Naive thymus-derived CD4-positive, alpha-beta T cell (primary cell): ENCODE data around the gene SLC4A1. TPM values are rescaled to one million over a fixed set of nuclear protein-coding genes. Genes with fewer than 3 reads are reported as not detected.

ENCODE experiments used
- ATAC-seq: fragments of 150-1000 bp; cut with Tn5 transposase; 2 replicates; pipeline ENCODE4 v1.10.0; 2021; ENCODE audit warnings: mild to moderate bottlenecking, moderate library complexity
- CTCF ChIA-PET: fragments of 350-600 bp; sonication (Branson Sonifier 250); formaldehyde crosslinking; loops from one replicate; lab custom pipeline; 2021; ENCODE audit warnings: antibody characterized with exemption; lab: Charles Lee
- POLR2A ChIA-PET: fragments of 350-600 bp; sonication (Branson Sonifier 250); formaldehyde crosslinking; loops from one replicate; lab custom pipeline; 2021; ENCODE audit warnings: antibody characterized with exemption, inconsistent platforms; lab: Charles Lee
- DNase-seq, 9 donors: peaks; one replicate each; pipeline versions ENCODE4 v3.0.0 to v3.0.0-alpha.2; 2020 to 2022; ENCODE audit warnings: mixed read lengths in 1 of 9
- H3K27ac ChIP-seq: one replicate; pipeline ENCODE4 v1.7.0; 2013; ENCODE audit warnings: mild to moderate bottlenecking, low read depth, low read length, moderate library complexity
- H3K27me3 ChIP-seq, 2 donors: one replicate each; pipeline ENCODE4 v1.7.0; 2013; ENCODE audit warnings: low read length in 2 of 2, mild to moderate bottlenecking in 2 of 2, moderate library complexity in 2 of 2; ENCODE audit not compliant: control insufficient read depth in 2 of 2, insufficient read depth in 2 of 2
- H3K36me3 ChIP-seq, 3 experiments: 1 replicate in 2 of 3; 2 replicates in 1 of 3; pipeline ENCODE4 v1.7.0; 2013; ENCODE audit warnings: low read length in 3 of 3, mild to moderate bottlenecking in 3 of 3, moderate library complexity in 1 of 3; ENCODE audit not compliant: insufficient read depth in 3 of 3, control insufficient read depth in 2 of 3
- H3K4me1 ChIP-seq, 2 donors: one replicate each; pipeline ENCODE4 v1.7.0; 2013; ENCODE audit warnings: low read length in 2 of 2, mild to moderate bottlenecking in 2 of 2, moderate library complexity in 1 of 2; ENCODE audit not compliant: control insufficient read depth in 2 of 2, insufficient read depth in 2 of 2
- H3K4me3 ChIP-seq: 2 replicates; pipeline ENCODE4 v1.7.0; 2013; ENCODE audit warnings: mild to moderate bottlenecking, low read length
- H3K9me3 ChIP-seq, 3 experiments: 1 replicate in 2 of 3; 2 replicates in 1 of 3; pipeline ENCODE4 v1.7.0; 2013; ENCODE audit warnings: low read length in 3 of 3; ENCODE audit not compliant: control insufficient read depth in 2 of 3
- H3K27ac Mint-ChIP-seq, 9 donors: one replicate each; pipeline ENCODE4 v1.8.0; 2020 to 2022; ENCODE audit warnings: mixed read lengths in 9 of 9, mild to moderate bottlenecking in 8 of 9, moderate library complexity in 5 of 9, inconsistent platforms in 2 of 9
- H3K27me3 Mint-ChIP-seq, 5 donors: one replicate each; pipeline ENCODE4 v1.8.0; 2021 to 2022; ENCODE audit warnings: mixed read lengths in 5 of 5, mild to moderate bottlenecking in 1 of 5
- H3K36me3 Mint-ChIP-seq, 5 donors: one replicate each; pipeline ENCODE4 v1.8.0; 2020 to 2022; ENCODE audit warnings: mixed read lengths in 5 of 5, mild to moderate bottlenecking in 3 of 5, inconsistent platforms in 1 of 5
- H3K4me1 Mint-ChIP-seq, 7 donors: one replicate each; pipeline ENCODE4 v1.8.0; 2020 to 2022; ENCODE audit warnings: mixed read lengths in 7 of 7, mild to moderate bottlenecking in 3 of 7, inconsistent platforms in 1 of 7
- H3K4me3 Mint-ChIP-seq, 10 donors: one replicate each; pipeline ENCODE4 v1.8.0; 2020 to 2022; ENCODE audit warnings: mild to moderate bottlenecking in 10 of 10, mixed read lengths in 10 of 10, moderate library complexity in 6 of 10, inconsistent platforms in 2 of 10
- H3K9me3 Mint-ChIP-seq, 11 donors: one replicate each; pipeline ENCODE4 v1.8.0; 2020 to 2022; ENCODE audit warnings: mixed read lengths in 11 of 11, mild to moderate bottlenecking in 4 of 11, inconsistent platforms in 1 of 11, moderate library complexity in 1 of 11
- intact Hi-C, 2 donors: fragments of 100-400 bp; cut with micrococcal nuclease; formaldehyde crosslinking; loops; one replicate each; pipeline ENCODE4 v1.15.1; 2023
- polyA plus RNA-seq, 2 donors: library from polyadenylated mRNA; unstranded; fragments of 300-500 nt; fragmentation: Illumina TruSeq; gene quantifications; one replicate each; pipeline ENCODE4 v1.2.3, GENCODE V29; 2021
- total RNA-seq, 6 experiments: library from RNA in 5 of 6; stranded (reverse) in 5 of 6; gene quantifications; 1 replicate in 5 of 6; 2 replicates in 1 of 6; pipeline ENCODE4 v1.2.3 and lab custom pipeline; 2021 to 2026

SLC4A1 gene
- total and polyA plus RNA-seq, 7 experiments from 2014 or later = 0.15 TPM; not detected in 6

- peaks cover 51 to 74% (median 62%) of the 10 kb centered on the region in 7 donors for H3K4me1 Mint-ChIP-seq
- intact Hi-C loops = loop anchor here in 1 of 2 donors (10.0 kb wide), 2 partner anchors 849 to 1101 kb away; partner anchors contain the start of gene MAP3K14
- H3K4me3 Mint-ChIP-seq = peak overlapping the region in 6 of 10 donors; percentile 28 to 91 (median 70)
- ChIA-PET POLR2A (interaction anchor here (1.0 to 14.1 kb wide), 5 partner anchors 8 to 131 kb away, joined by 3 to 319 read pairs (median 21); partner anchors contain the start of genes ATXN7L3, GRN and SLC25A39), CTCF (interaction anchor here (1.1 to 2.0 kb wide), 2 partner anchors 12 to 117 kb away, joined by 3 to 4 read pairs; no protein-coding TSS in a partner anchor)
- peak overlapping the region; percentile 90 for H3K27ac ChIP-seq
- no peak overlapping the region for H3K4me3 ChIP-seq
- no peaks in the 10 kb centered on the region for H3K27me3 ChIP-seq
- peaks cover 0 to 3% (median 0%) of the 10 kb centered on the region in 11 donors for H3K9me3 Mint-ChIP-seq
- H3K27me3 Mint-ChIP-seq = no peaks in the 10 kb centered on the region
- peaks cover 17 to 61% (median 31%) of the 10 kb centered on the region in 3 experiments for H3K36me3 ChIP-seq
- ATAC-seq (no peak), DNase-seq (no peak)
- H3K27ac Mint-ChIP-seq = peak overlapping the region; percentile 56 to 99 (median 97)
- H3K36me3 Mint-ChIP-seq = peaks cover 6 to 46% (median 26%) of the 10 kb centered on the region in 5 donors
- H3K9me3 ChIP-seq = no peaks in the 10 kb centered on the region
- H3K4me1 ChIP-seq = peaks cover 51 to 69% of the 10 kb centered on the region in 2 donors
These were observed 53.8 kb downstream of the SLC4A1 start for GRCh38 chr17:44214230-44214494.

GRCh38 chr17:44213403-44214229, 54.3 kb downstream of the SLC4A1 start:
- H3K4me3 Mint-ChIP-seq = peak overlapping the region in 7 of 10 donors; percentile 28 to 91 (median 70)
- peaks cover 51 to 77% (median 62%) of the 10 kb centered on the region in 7 donors for H3K4me1 Mint-ChIP-seq
- H3K4me1 ChIP-seq = peaks cover 51 to 69% of the 10 kb centered on the region in 2 donors
- peaks cover 0 to 3% (median 0%) of the 10 kb centered on the region in 11 donors for H3K9me3 Mint-ChIP-seq
- no peaks in the 10 kb centered on the region for H3K27me3 ChIP-seq
- ChIA-PET POLR2A (interaction anchor here (0.7 to 14.1 kb wide), 6 partner anchors 7 to 132 kb away, joined by 3 to 319 read pairs (median 24); partner anchors contain the start of genes ATXN7L3 and SLC25A39), CTCF (interaction anchor here (1.1 to 2.0 kb wide), 2 partner anchors 12 to 118 kb away, joined by 3 to 4 read pairs; no protein-coding TSS in a partner anchor)
- H3K27ac Mint-ChIP-seq = peak overlapping the region; percentile 56 to 99 (median 97)
- ATAC-seq = no peak
- intact Hi-C loops = loop anchor here in 1 of 2 donors (10.0 kb wide), 2 partner anchors 849 to 1101 kb away; partner anchors contain the start of gene MAP3K14
- no peaks in the 10 kb centered on the region for H3K9me3 ChIP-seq
- H3K36me3 Mint-ChIP-seq = peaks cover 6 to 49% (median 27%) of the 10 kb centered on the region in 5 donors
- H3K4me3 ChIP-seq = no peak overlapping the region
- H3K36me3 ChIP-seq = peaks cover 19 to 67% (median 34%) of the 10 kb centered on the region in 3 experiments
- H3K27me3 Mint-ChIP-seq = no peaks in the 10 kb centered on the region
- DNase-seq = no peak
- peak overlapping the region; percentile 90 for H3K27ac ChIP-seq

- POLR2A ChIA-PET = interaction anchor here (0.7 to 14.1 kb wide), 6 partner anchors 7 to 133 kb away, joined by 3 to 319 read pairs (median 44); partner anchors contain the start of genes ATXN7L3, SLC25A39, TMUB2 and UBTF
- intact Hi-C loops = loop anchor here in 1 of 2 donors (10.0 kb wide), 2 partner anchors 848 to 1102 kb away; partner anchors contain the start of gene MAP3K14
- H3K4me1 ChIP-seq = peaks cover 47 to 69% of the 10 kb centered on the region in 2 donors
- Mint-ChIP-seq H3K36me3 (peaks cover 12 to 55% (median 33%) of the 10 kb centered on the region in 5 donors), H3K4me1 (peaks cover 49 to 80% (median 64%) of the 10 kb centered on the region in 7 donors), H3K4me3 (peak overlapping the region in 4 of 10 donors; percentile 17 to 91 (median 76)), H3K27me3 (no peaks in the 10 kb centered on the region), H3K27ac (peak overlapping the region in 8 of 9 donors; percentile 87 to 99 (median 98)), H3K9me3 (peaks cover 0 to 3% (median 0%) of the 10 kb centered on the region in 11 donors)
- DNase-seq (peak in 1 of 9 donors; percentile 20), ATAC-seq (no peak)
- H3K36me3 ChIP-seq = peaks cover 24 to 76% (median 38%) of the 10 kb centered on the region in 3 experiments
- no peaks in the 10 kb centered on the region for H3K9me3 ChIP-seq
- CTCF ChIA-PET = interaction anchor here (0.6 to 5.0 kb wide), 8 partner anchors 7 to 135 kb away, joined by 3 to 47 read pairs (median 8); partner anchors contain the start of genes TMUB2 and UBTF
- peak overlapping the region; percentile 90 for H3K27ac ChIP-seq
- H3K4me3 ChIP-seq = no peak overlapping the region
- no peaks in the 10 kb centered on the region for H3K27me3 ChIP-seq
These were observed 55.2 kb downstream of the SLC4A1 start for GRCh38 chr17:44212507-44213402.

GRCh38 chr17:44211281-44212265, 56.4 kb downstream of the SLC4A1 start:
- Mint-ChIP-seq H3K27me3 (no peaks in the 10 kb centered on the region), H3K27ac (peak overlapping the region in 7 of 9 donors; percentile 36 to 67 (median 43)), H3K36me3 (peaks cover 12 to 50% (median 36%) of the 10 kb centered on the region in 5 donors), H3K4me1 (peaks cover 39 to 69% (median 54%) of the 10 kb centered on the region in 7 donors), H3K4me3 (peak overlapping the region in 2 of 10 donors; percentile 45 to 47), H3K9me3 (peaks cover 0 to 3% (median 0%) of the 10 kb centered on the region in 11 donors)
- peaks cover 35 to 57% of the 10 kb centered on the region in 2 donors for H3K4me1 ChIP-seq
- intact Hi-C loops = loop anchor here in 1 of 2 donors (10.0 kb wide), 2 partner anchors 847 to 1103 kb away; partner anchors contain the start of gene MAP3K14
- POLR2A ChIA-PET = interaction anchor here (0.9 to 14.1 kb wide), 7 partner anchors 8 to 134 kb away, joined by 4 to 319 read pairs (median 28); partner anchors contain the start of genes ATXN7L3, GRN, SLC25A39 and TMUB2
- H3K27ac ChIP-seq = peak overlapping the region; percentile 14
- no peaks in the 10 kb centered on the region for H3K9me3 ChIP-seq
- CTCF ChIA-PET = interaction anchor here (0.5 to 5.0 kb wide), 17 partner anchors 8 to 142 kb away, joined by 3 to 47 read pairs (median 6); partner anchors contain the start of genes GRN, SLC25A39, TMUB2 and UBTF
- no peak for DNase-seq
- no peaks in the 10 kb centered on the region for H3K27me3 ChIP-seq
- H3K36me3 ChIP-seq = peaks cover 28 to 87% (median 42%) of the 10 kb centered on the region in 3 experiments
- ATAC-seq = no peak
- H3K4me3 ChIP-seq = no peak overlapping the region
